T-helper 1 cell treated with Interleukin-12 subunit alpha and Interleukin-12 subunit beta and Interleukin-4 antibody, amounts not matched to agents 30 μg/mL and 1 μg/mL, for 36 hours (primary cell): Measurements from ENCODE around the gene LRFN5.

ENCODE experiments used
- H3K27ac Mint-ChIP-seq: one replicate; pipeline ENCODE4 v1.8.0; 2021; ENCODE audit warnings: mild to moderate bottlenecking, mixed read lengths
- H3K27me3 Mint-ChIP-seq: one replicate; pipeline ENCODE4 v1.8.0; 2021; ENCODE audit warnings: low read depth, mixed read lengths
- H3K36me3 Mint-ChIP-seq: one replicate; pipeline ENCODE4 v1.8.0; 2021; ENCODE audit warnings: low read depth, mixed read lengths
- H3K4me1 Mint-ChIP-seq: one replicate; pipeline ENCODE4 v1.8.0; 2021; ENCODE audit warnings: low read depth, mixed read lengths
- H3K4me3 Mint-ChIP-seq: one replicate; pipeline ENCODE4 v1.8.0; 2021; ENCODE audit warnings: mild to moderate bottlenecking, moderate library complexity, mixed read lengths
- H3K9me3 Mint-ChIP-seq: one replicate; pipeline ENCODE4 v1.8.0; 2021; ENCODE audit warnings: mixed read lengths

Gene LRFN5

GRCh38 chr14:41608681-41609390 is 2.2 kb downstream of the LRFN5 start:
- Mint-ChIP-seq H3K36me3 (peaks cover 2% of the 10 kb centered on the region), H3K27ac (no peak overlapping the region), H3K4me3 (no peak overlapping the region), H3K27me3 (peaks cover 78% of the 10 kb centered on the region), H3K4me1 (peaks cover 8% of the 10 kb centered on the region), H3K9me3 (no peaks in the 10 kb centered on the region)

DNA sequence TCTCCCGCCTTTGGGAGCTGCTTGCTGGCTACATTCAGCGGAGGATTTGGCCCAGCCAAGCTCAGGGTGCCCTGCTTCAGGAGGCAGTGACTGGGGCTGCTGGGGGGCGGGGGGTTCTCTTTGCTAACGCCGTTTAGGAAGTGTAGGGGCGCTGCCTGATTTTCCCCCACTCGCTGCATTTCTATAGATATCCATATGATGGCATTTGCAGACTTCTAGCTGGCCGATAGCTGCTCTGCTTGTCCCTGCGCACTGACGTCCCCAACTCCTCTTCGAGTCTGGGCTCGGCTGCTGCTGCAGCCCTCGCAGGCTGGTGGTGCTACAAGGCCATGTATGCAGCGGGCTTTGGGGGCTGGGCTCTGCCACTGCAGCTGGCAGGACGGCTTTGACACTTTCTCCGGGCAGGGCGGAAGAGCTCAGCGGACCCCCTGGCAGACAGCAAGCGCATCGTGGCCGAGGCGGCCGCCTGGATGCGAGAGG is 3.1 kb downstream of the LRFN5 start:
- peaks cover 69% of the 10 kb centered on the region for H3K27me3 Mint-ChIP-seq
- H3K27ac Mint-ChIP-seq: no peak overlapping the region
- H3K4me3 Mint-ChIP-seq: no peak overlapping the region
- peaks cover 2% of the 10 kb centered on the region for H3K36me3 Mint-ChIP-seq
- H3K9me3 Mint-ChIP-seq: no peaks in the 10 kb centered on the region
- peaks cover 7% of the 10 kb centered on the region for H3K4me1 Mint-ChIP-seq

DNA sequence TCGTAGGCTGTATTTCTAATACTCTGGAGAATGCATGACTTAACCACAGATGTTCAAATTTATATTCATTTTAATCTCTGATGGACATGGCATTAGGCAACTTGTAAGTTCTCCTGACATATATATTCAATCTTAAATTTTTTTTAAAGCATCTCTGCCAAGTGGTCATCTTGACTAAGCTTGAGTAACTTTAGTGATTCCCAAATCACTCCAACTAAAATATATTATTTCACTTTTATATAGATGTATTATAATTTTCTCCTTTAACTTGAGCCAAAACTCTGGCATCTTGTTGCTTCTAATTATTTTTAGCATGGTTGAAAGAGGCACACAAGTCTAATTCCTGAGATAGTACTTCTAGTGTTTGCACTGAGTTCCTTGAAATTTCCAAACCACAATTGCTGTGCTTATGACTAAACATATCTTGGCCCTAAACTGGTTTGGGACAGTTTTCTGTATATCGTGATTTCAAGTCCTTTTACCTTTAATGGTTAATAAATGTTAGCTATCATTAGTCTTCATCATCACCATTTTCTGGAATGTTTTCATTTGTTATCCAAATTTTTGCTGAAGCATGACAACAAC is 8.4 kb downstream of the LRFN5 start:
- Mint-ChIP-seq H3K27me3 (peaks cover 20% of the 10 kb centered on the region), H3K36me3 (no peaks in the 10 kb centered on the region), H3K9me3 (no peaks in the 10 kb centered on the region), H3K27ac (no peak overlapping the region), H3K4me1 (no peaks in the 10 kb centered on the region), H3K4me3 (no peak overlapping the region)

GRCh38 chr14:41623736-41624135 is 17.1 kb downstream of the LRFN5 start:
- H3K27me3 Mint-ChIP-seq: no peaks in the 10 kb centered on the region
- no peak overlapping the region for H3K27ac Mint-ChIP-seq
- H3K4me3 Mint-ChIP-seq: no peak overlapping the region
- no peaks in the 10 kb centered on the region for H3K36me3 Mint-ChIP-seq
- H3K9me3 Mint-ChIP-seq: no peaks in the 10 kb centered on the region
- no peaks in the 10 kb centered on the region for H3K4me1 Mint-ChIP-seq

DNA sequence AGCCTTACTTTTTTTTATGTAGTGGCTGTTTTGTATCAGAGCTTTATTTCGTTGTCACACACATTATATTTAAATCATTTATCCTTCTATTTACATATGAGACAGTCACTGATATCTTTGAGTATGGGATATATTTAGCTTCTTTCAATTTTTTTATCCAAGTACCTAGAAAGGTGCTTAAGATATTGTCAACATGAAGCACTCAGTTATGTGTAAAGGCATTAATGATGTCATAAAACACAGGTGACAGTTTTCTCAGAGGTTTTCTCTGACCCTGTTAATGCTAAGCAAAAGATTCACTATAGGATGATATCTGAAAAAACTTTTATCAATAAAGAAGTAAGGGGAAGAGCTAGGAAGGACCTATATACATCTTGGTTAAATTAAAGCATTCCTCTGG is 23.2 kb downstream of the LRFN5 start:
- H3K4me1 Mint-ChIP-seq: no peaks in the 10 kb centered on the region
- H3K4me3 Mint-ChIP-seq: no peak overlapping the region
- H3K36me3 Mint-ChIP-seq: no peaks in the 10 kb centered on the region
- no peaks in the 10 kb centered on the region for H3K27me3 Mint-ChIP-seq
- H3K9me3 Mint-ChIP-seq: no peaks in the 10 kb centered on the region
- no peak overlapping the region for H3K27ac Mint-ChIP-seq

DNA sequence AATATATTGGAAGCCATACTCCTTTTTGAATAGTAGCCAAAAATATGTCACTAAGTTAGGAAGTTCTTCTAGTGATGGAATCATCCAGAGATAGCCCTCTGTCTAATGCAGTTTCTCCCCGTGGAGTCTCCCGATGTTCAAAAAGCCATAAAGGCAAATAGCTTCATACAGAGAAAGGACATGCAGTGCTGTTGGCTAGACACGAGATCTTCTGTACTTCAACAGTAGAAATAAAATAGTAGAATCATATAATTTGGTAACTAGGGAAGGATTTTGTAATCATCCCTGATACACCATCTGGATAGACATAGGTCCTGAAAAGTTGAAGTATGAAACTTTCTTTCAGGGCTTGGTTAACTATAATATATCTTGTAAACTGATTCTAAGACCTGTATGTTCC is 27.6 kb downstream of the LRFN5 start:
- H3K27me3 Mint-ChIP-seq: no peaks in the 10 kb centered on the region
- H3K9me3 Mint-ChIP-seq: no peaks in the 10 kb centered on the region
- H3K4me1 Mint-ChIP-seq: no peaks in the 10 kb centered on the region
- no peaks in the 10 kb centered on the region for H3K36me3 Mint-ChIP-seq
- H3K27ac Mint-ChIP-seq: no peak overlapping the region
- H3K4me3 Mint-ChIP-seq: no peak overlapping the region

DNA sequence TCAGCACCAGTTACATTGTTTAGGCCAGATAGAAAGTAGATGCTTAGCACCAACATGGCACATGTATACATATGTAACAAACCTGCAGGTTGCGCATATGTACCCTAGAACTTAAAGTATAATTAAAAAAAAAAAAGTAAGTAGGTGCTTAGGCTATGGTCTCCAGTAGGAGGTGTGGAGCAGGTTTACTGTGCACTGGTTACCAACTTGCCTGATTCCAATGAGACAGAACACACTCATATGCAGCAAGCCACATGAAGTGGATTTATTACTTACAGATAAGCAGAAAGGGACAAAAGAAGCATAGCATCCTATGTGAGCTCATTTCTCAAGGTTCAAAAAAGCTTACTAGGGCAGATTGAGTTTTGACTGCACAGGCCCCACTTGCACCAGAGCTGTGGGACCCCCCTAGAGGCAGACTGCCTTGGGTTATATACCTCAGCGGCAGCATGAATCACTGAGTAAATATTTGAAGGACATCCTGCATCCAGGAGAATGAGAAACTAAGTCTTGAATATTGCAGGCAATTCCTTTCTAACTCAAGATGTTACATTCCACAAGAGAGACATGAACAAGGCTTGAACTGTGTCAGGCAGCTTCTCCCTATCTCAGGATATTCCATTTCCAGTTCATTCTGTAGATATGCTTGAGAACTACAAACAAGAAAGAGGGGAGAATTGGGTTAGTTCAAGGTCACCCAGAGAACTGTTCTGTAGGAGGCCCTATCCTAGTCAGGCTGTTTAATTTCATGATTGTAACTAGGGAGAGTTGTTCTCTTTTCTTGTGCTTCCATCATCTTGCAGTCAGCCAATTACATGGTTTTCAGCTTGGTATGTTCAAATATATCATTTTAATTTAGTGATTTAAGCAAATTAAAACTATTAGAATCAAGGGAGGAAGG is 30.1 kb downstream of the LRFN5 start:
- H3K27me3 Mint-ChIP-seq: no peaks in the 10 kb centered on the region
- peaks cover 3% of the 10 kb centered on the region for H3K9me3 Mint-ChIP-seq
- H3K4me3 Mint-ChIP-seq: no peak overlapping the region
- H3K4me1 Mint-ChIP-seq: no peaks in the 10 kb centered on the region
- no peaks in the 10 kb centered on the region for H3K36me3 Mint-ChIP-seq
- no peak overlapping the region for H3K27ac Mint-ChIP-seq

- H3K4me1 Mint-ChIP-seq: no peaks in the 10 kb centered on the region
- no peak overlapping the region for H3K4me3 Mint-ChIP-seq
- H3K9me3 Mint-ChIP-seq: peaks cover 3% of the 10 kb centered on the region
- H3K27me3 Mint-ChIP-seq: no peaks in the 10 kb centered on the region
- H3K36me3 Mint-ChIP-seq: no peaks in the 10 kb centered on the region
- no peak overlapping the region for H3K27ac Mint-ChIP-seq
These were observed 35.0 kb downstream of the LRFN5 start for GRCh38 chr14:41641690-41642089.

DNA sequence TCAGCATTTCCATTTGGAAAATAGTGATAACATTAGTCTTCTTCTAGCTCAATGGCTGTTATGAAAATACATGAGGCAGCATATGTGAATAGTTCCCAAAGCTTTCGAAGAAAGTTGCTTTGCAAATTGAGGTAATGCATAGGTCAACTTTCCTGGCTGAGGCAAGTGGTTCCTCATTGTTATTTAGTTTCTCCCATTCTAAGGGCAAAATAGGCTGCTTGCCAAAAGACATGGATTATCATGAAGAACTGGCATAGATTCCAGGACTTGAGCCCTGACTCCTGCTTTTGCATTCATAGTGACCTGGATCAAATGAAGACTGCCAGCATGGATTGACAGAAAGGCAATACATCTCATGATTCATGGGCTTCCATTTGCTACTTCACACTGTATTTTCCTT is 35.7 kb downstream of the LRFN5 start:
- no peaks in the 10 kb centered on the region for H3K36me3 Mint-ChIP-seq
- H3K27me3 Mint-ChIP-seq: no peaks in the 10 kb centered on the region
- H3K4me3 Mint-ChIP-seq: no peak overlapping the region
- peaks cover 3% of the 10 kb centered on the region for H3K9me3 Mint-ChIP-seq
- H3K4me1 Mint-ChIP-seq: no peaks in the 10 kb centered on the region
- no peak overlapping the region for H3K27ac Mint-ChIP-seq

DNA sequence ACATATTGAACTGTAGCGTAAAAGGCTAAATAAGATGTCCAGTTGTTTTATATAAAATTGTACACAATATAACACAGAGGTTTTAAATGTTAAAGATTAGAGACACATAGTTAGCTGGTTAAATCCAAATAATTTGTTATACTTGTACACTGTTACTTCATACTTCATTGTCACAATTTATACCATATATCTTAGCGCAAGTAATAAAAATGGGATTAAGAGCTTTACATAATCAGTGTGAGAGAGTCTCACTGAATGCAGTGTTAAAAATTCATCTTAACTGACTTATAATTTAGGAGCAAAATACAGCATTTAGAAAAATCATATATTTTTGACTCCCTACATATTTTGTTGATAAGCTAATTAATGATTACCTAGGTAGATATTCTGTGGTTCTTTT is 36.1 kb downstream of the LRFN5 start:
- Mint-ChIP-seq H3K36me3 (no peaks in the 10 kb centered on the region), H3K4me1 (no peaks in the 10 kb centered on the region), H3K9me3 (peaks cover 3% of the 10 kb centered on the region), H3K27me3 (no peaks in the 10 kb centered on the region), H3K27ac (no peak overlapping the region), H3K4me3 (no peak overlapping the region)

GRCh38 chr14:41644606-41645005 is 37.9 kb downstream of the LRFN5 start:
- no peaks in the 10 kb centered on the region for H3K36me3 Mint-ChIP-seq
- peaks cover 3% of the 10 kb centered on the region for H3K9me3 Mint-ChIP-seq
- no peaks in the 10 kb centered on the region for H3K27me3 Mint-ChIP-seq
- no peak overlapping the region for H3K4me3 Mint-ChIP-seq
- H3K4me1 Mint-ChIP-seq: no peaks in the 10 kb centered on the region
- no peak overlapping the region for H3K27ac Mint-ChIP-seq

- Mint-ChIP-seq H3K27ac (no peak overlapping the region), H3K4me1 (no peaks in the 10 kb centered on the region), H3K9me3 (no peaks in the 10 kb centered on the region), H3K4me3 (no peak overlapping the region), H3K36me3 (no peaks in the 10 kb centered on the region), H3K27me3 (no peaks in the 10 kb centered on the region)
These were observed 44.1 kb downstream of the LRFN5 start for GRCh38 chr14:41650802-41651201.

DNA sequence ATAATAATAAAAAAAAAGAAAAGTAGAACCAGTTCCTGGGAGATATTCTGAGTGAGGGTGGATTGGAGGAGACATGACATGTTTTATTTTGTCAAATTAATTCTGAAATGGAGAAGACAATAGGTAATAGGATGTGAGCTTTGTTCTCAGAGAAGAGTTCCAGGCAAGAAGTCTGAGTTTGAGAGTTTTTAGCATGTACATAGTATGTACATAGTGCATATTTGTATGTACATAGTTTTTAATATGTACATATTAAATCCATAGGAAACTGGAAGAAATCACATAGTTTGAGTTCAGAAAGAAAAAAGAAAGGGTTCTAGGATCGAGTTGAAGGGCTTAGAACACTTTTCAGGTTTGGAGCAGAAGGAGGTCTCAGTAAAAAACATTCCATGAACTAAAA is 47.5 kb downstream of the LRFN5 start:
- H3K36me3 Mint-ChIP-seq: no peaks in the 10 kb centered on the region
- H3K9me3 Mint-ChIP-seq: no peaks in the 10 kb centered on the region
- no peaks in the 10 kb centered on the region for H3K27me3 Mint-ChIP-seq
- H3K4me3 Mint-ChIP-seq: no peak overlapping the region
- H3K27ac Mint-ChIP-seq: no peak overlapping the region
- H3K4me1 Mint-ChIP-seq: no peaks in the 10 kb centered on the region

- no peaks in the 10 kb centered on the region for H3K27me3 Mint-ChIP-seq
- H3K36me3 Mint-ChIP-seq: no peaks in the 10 kb centered on the region
- H3K9me3 Mint-ChIP-seq: no peaks in the 10 kb centered on the region
- no peak overlapping the region for H3K27ac Mint-ChIP-seq
- H3K4me3 Mint-ChIP-seq: no peak overlapping the region
- no peaks in the 10 kb centered on the region for H3K4me1 Mint-ChIP-seq
These were observed 56.2 kb downstream of the LRFN5 start for GRCh38 chr14:41662780-41663472.
